ENCODE measurements around the gene RPL35.

RPL35 gene

GRCh38 chr9:124815601-124816000, 46.2 kb downstream of the RPL35 start:
- no peak for DNase-seq

DNA sequence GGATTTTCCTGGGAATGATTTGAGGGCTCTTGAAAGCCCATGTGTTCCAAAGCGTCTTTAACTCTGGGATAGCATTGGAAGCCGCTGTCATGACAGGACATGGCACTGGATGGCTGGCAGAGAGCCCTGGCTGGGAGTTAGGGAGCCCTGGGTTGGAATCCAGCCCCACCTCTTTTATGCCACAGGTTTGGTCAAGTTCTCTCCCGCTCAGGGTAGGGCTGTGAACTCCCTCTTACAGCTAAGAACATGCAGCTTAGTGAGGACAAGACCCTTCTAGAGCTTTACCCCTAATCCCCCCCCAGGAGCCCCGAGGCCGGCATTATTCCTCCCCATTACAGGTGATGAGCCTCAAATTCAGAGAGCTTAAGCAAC, 47.6 kb downstream of the RPL35 start:
- DNase-seq, result no peak

DNA sequence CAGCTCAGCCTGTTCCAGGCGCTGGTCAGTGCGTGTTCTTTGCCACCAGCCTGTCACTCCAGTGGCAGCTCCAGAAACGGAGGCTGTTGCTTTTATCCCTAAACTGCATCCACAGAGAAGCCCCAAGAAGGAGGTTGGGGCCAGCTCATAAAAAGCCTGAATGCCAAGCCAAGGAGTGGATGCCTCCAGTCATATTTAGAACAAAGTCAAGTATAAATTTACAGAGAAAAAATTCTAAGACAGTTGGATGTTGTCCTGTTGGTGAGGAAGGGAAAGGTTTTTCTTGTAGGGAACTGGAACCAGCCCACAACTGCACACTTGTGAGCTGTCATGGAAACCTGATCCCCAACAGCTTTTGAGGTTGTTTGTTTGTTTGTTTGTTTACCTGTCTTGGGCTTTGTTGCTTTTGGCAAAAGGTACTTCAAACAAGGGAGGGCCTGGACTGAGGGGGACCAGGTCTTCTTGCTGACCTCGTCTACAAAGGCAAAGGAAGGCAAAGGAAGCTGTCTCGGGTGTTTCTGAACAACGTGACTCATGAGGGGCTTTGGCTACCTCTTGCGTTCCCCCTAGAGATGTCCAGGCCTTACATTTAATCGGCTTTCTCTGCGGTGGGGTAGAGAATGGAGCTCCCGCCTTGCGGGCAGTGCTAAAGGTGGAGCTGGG, 48.1 kb downstream of the RPL35 start:
- no peak for DNase-seq

GRCh38 chr9:124813041-124813440, 48.7 kb downstream of the RPL35 start:
- DNase-seq, result no peak

DNA sequence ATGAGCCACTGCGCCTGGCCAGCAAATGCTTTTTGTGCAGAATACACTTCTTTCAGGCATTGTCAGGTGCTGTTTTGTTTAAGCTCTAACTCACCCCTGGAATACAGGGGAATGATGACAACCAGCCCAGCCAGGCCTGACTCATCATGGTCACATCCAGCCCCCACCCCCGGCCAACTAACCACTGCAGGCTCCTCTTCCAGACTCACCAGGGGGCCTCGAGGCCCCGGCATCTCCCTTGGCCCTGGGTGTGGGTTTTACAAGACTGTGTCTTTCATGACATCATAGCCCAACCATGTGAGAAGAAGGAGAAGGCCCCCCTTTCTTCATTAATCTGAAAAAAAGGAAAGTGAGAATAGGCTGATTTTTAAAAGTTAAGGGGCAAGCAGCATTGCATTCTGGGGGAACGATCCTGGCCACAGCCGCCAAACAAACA, 49.3 kb downstream of the RPL35 start:
- DNase-seq, result no peak

- no peak for DNase-seq
These were observed 50.9 kb downstream of the RPL35 start for GRCh38 chr9:124810663-124811355.

- no peak for DNase-seq
These were observed 51.8 kb downstream of the RPL35 start for GRCh38 chr9:124809741-124810500.

DNA sequence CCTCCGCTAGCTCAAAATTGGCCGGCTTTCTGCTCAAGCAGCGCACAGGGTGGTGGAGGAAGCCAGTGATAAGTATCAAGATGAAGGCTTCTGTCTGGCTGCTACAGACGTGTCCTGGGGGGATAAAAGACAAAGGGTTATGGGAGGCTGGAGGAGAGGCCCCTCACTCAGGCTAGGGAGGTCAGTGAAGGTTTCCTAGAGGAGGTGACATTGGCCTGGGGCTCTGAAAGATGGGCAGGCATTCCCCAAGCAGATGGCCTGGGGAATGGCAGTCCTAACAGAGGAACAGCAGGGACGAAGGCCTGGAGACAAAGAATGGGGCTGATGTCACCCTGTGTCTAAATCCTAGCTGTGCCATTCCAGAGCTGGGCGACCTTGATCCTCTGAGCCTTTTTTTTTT, 52.5 kb downstream of the RPL35 start:
- DNase-seq, result no peak

DNA sequence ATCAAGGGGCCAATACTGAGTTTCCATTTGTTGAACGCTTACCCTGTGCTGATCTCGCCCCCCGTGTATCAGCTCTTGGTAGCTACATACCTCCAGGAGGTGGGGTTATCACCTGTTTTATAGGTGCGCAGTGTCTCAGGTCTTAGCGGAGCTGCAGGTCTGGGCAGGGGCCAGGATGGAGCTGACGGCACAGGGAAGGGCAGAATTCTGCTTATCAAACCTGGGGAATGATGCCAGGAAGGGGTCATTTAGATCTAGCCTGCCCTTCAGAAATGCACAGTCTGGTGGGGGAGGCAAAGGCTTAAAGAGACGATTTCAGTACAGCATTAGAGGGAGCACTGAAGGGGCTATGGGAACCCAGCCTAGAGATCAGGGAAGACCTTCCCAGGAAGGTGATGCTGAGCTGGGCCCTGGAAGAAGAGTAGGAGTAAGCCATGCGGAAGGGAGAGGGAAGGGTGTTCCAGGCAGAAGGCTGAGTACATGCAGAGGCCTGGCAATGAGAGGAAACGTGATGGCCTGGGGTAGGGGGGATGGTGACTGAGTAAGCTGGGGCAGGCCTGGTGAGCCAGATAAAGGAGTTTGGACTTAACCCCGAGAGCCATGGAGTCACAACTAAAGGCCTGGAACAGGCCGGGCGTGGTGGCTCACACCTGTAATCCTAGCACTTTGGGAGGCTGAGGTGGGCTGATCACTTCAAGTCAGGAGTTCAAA, 53.4 kb downstream of the RPL35 start:
- DNase-seq, result no peak

Data from stimulated activated CD4-positive, alpha-beta T cell treated with anti-CD3 and anti-CD28 coated beads, Interleukin-2, amount 100 ng/mL, for 48 hours (primary cell).